GM12865 (cell line): Measurements from ENCODE around the gene MED15.

ENCODE experiments used
- DNase-seq: peaks from one replicate; pipeline ENCODE4 v3.0.0; 2010; ENCODE audit warnings: low read depth
- H3K4me3 ChIP-seq: 2 replicates; pipeline ENCODE4 v1.5.1; 2011; ENCODE audit warnings: mild to moderate bottlenecking, low read depth, low read length, control low read depth
- CTCF ChIP-seq: IDR thresholded peaks from 2 replicates; pipeline ENCODE4 v1.5.1; 2011; ENCODE audit warnings: low read length, control low read depth, low read depth, inconsistent platforms; ENCODE audit not compliant: insufficient read depth; ENCODE audit errors: missing control alignments

The MED15 gene

GRCh38 chr22:20584872-20585638 lies 77.6 kb downstream of the MED15 start:
- no peak overlapping the region for H3K4me3 ChIP-seq
- no peak for TF ChIP-seq CTCF
- no peak for DNase-seq

GRCh38 chr22:20585639-20586402 lies 78.4 kb downstream of the MED15 start:
- DNase-seq, result no peak
- no peak for TF ChIP-seq CTCF
- no peak overlapping the region for H3K4me3 ChIP-seq

- H3K4me3 ChIP-seq, result no peak overlapping the region
- no peak for TF ChIP-seq CTCF
- no peak for DNase-seq
These were observed 79.0 kb downstream of the MED15 start for GRCh38 chr22:20586403-20586745.

GRCh38 chr22:20587206-20587958 lies 80.0 kb downstream of the MED15 start:
- no peak overlapping the region for H3K4me3 ChIP-seq
- no peak for TF ChIP-seq CTCF
- DNase-seq, result no peak

GRCh38 chr22:20588092-20588842 lies 80.9 kb downstream of the MED15 start:
- no peak for TF ChIP-seq CTCF
- no peak overlapping the region for H3K4me3 ChIP-seq
- no peak for DNase-seq

GRCh38 chr22:20588843-20589581 lies 81.6 kb downstream of the MED15 start:
- DNase-seq, result no peak

More at GRCh38 chr22:20588843-20589581, 81.6 kb downstream of the MED15 start:
- no peak overlapping the region for H3K4me3 ChIP-seq
- no peak for TF ChIP-seq CTCF
